Measurements from ENCODE around the gene CHRDL2.
A peak's percentile ranks its signal among the peaks of the same experiment; 100 is the strongest.

The CHRDL2 gene

GRCh38 chr11:74748211-74749126, 17.2 kb upstream of the CHRDL2 start, which contains the start of gene RNF169:
Gene RNF169 (plus strand): TSS chr11:74748849. CDS start chr11:74748881, 32 bp downstream.
- TF ChIP-seq ZNF384 (IDR thresholded peaks at IDR 0.05): no peak
- no peak for TF ChIP-seq TARDBP (IDR thresholded peaks at IDR 0.05)
- no peak for TF ChIP-seq SUZ12 (IDR thresholded peaks at IDR 0.05)
- TF ChIP-seq LEF1 (IDR thresholded peaks at IDR 0.05; ENCODE audit: borderline replicate concordance): no peak
- TF ChIP-seq ELF4 (IDR thresholded peaks at IDR 0.05): no peak
- peak; percentile 97 for DNase-seq (ENCODE audit: extremely low spot score)
- POLR2A ChIA-PET: interaction anchor here (0.9 to 1.5 kb wide), 3 partner anchors 20 to 46 kb away, joined by 3 read pairs; no protein-coding TSS in a partner anchor
- CTCF ChIA-PET: no interaction called here

GRCh38 chr11:74746868-74747267, 15.6 kb upstream of the CHRDL2 start:
- ChIA-PET CTCF (no interaction called here), POLR2A (no interaction called here)
- DNase-seq (ENCODE audit: extremely low spot score): no peak
- no peak for TF ChIP-seq NFRKB (IDR thresholded peaks at IDR 0.05)
- TF ChIP-seq FOXM1 (IDR thresholded peaks at IDR 0.05; ENCODE audit: borderline replicate concordance): no peak

GRCh38 chr11:74744277-74744676, 13.1 kb upstream of the CHRDL2 start:
- DNase-seq (ENCODE audit: extremely low spot score): no peak
- TF ChIP-seq HDGF (IDR thresholded peaks at IDR 0.05; ENCODE audit: borderline replicate concordance): no peak
- no peak for TF ChIP-seq BHLHE40 (IDR thresholded peaks at IDR 0.05; ENCODE audit: borderline replicate concordance)
- ChIA-PET POLR2A (no interaction called here), CTCF (interaction anchor here (0.6 to 0.7 kb wide), 2 partner anchors 34 to 42 kb away, joined by 3 read pairs; no protein-coding TSS in a partner anchor)

DNA sequence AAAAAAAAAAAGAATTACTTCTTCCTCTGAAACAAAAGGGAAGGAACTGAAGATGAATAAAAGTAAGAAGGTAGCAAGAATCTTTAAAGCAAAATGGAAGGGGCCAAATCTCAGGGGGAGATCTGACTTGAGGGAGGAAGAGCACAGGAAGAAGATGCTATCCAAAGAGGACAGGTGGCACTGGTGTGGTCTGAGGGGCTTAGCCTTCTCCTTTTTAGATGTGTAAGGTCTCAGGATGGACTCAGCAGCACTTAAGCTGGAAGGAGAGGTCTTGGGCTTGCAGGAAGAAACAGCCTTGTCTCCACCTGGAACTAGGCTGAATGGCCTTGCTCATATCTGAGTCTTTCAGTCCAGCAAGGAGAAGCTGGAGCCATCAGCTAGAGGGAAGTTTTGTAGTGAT, 12.4 kb upstream of the CHRDL2 start:
- POLR2A ChIA-PET: no interaction called here
- CTCF ChIA-PET: interaction anchor here (0.7 kb wide), 1 partner anchor 41 kb away, joined by 3 read pairs; no protein-coding TSS in a partner anchor
- no peak for DNase-seq (ENCODE audit: extremely low spot score)
- no peak for TF ChIP-seq ZNF384 (IDR thresholded peaks at IDR 0.05)
- no peak for TF ChIP-seq SUZ12 (IDR thresholded peaks at IDR 0.05)
- no peak for TF ChIP-seq FOXM1 (IDR thresholded peaks at IDR 0.05; ENCODE audit: borderline replicate concordance)
- TF ChIP-seq NFRKB (IDR thresholded peaks at IDR 0.05): no peak
- TF ChIP-seq BHLHE40 (IDR thresholded peaks at IDR 0.05; ENCODE audit: borderline replicate concordance): no peak
- no peak for TF ChIP-seq L3MBTL2 (conservative IDR thresholded peaks at IDR 0.05)
- no peak for TF ChIP-seq TARDBP (IDR thresholded peaks at IDR 0.05)
- TF ChIP-seq LEF1 (IDR thresholded peaks at IDR 0.05; ENCODE audit: borderline replicate concordance): no peak
- TF ChIP-seq FOXK2 (IDR thresholded peaks at IDR 0.05): no peak
- no peak for TF ChIP-seq PKNOX1 (IDR thresholded peaks at IDR 0.05)
- no peak for TF ChIP-seq HDGF (IDR thresholded peaks at IDR 0.05; ENCODE audit: borderline replicate concordance)
- TF ChIP-seq SP1 (IDR thresholded peaks at IDR 0.05): no peak
- TF ChIP-seq CTBP1 (IDR thresholded peaks at IDR 0.05; ENCODE audit: borderline replicate concordance): no peak
- no peak for TF ChIP-seq FOXA1 (IDR thresholded peaks at IDR 0.05)
- TF ChIP-seq ARNT (IDR thresholded peaks at IDR 0.05): no peak

GRCh38 chr11:74742070-74742469, 10.8 kb upstream of the CHRDL2 start:
- no peak for DNase-seq (ENCODE audit: extremely low spot score)
- TF ChIP-seq HDGF (IDR thresholded peaks at IDR 0.05; ENCODE audit: borderline replicate concordance) (no peak), FOXA1 (IDR thresholded peaks at IDR 0.05) (no peak), NFRKB (IDR thresholded peaks at IDR 0.05) (no peak), SP1 (IDR thresholded peaks at IDR 0.05) (no peak), PKNOX1 (IDR thresholded peaks at IDR 0.05) (no peak), TARDBP (IDR thresholded peaks at IDR 0.05) (no peak), CTBP1 (IDR thresholded peaks at IDR 0.05; ENCODE audit: borderline replicate concordance) (no peak), FOXK2 (IDR thresholded peaks at IDR 0.05) (no peak), ZNF384 (IDR thresholded peaks at IDR 0.05) (no peak), L3MBTL2 (conservative IDR thresholded peaks at IDR 0.05) (no peak), SUZ12 (IDR thresholded peaks at IDR 0.05) (no peak), BHLHE40 (IDR thresholded peaks at IDR 0.05; ENCODE audit: borderline replicate concordance) (no peak), LEF1 (IDR thresholded peaks at IDR 0.05; ENCODE audit: borderline replicate concordance) (no peak), ELF4 (IDR thresholded peaks at IDR 0.05) (no peak)
- ChIA-PET CTCF (interaction anchor here (0.8 kb wide), 1 partner anchor 122 kb away, joined by 6 read pairs; no protein-coding TSS in a partner anchor), POLR2A (no interaction called here)

DNA sequence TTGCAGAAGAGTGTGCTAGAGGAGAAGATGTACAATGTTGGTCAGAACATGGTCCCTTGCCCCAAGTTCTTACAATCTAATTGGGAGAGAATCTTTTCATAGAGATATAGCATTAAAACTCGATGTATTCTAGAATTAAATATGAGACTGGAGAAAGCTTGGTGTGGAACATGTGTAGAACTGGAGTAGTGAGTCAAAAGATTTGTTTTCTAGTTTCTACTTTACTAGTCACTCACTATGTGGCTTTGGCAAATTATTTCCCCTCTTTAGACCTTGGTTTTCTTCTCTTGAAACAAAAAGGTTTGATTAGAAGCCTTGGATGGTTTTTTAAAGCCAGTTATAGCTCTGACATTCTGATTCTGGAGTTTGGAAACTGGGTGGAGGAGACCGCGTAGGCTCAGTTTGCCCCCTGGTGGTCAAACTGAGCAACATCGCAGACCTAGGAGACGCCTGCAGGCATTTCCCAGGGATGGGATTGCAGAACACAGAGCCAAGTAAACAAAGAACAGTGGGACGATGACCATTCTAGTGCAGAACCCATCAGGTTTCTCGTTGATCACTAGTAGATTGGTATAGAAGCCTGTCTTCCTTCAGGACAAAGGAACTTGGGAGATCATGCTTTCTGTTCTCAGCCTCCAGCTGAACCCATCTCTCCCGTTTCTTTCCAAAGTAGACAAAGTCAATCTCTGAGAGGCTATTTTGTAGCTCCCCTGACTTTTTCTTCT, 8.5 kb upstream of the CHRDL2 start:
- DNase-seq (ENCODE audit: extremely low spot score): peak; percentile 80
- ChIA-PET CTCF (interaction anchor here (0.5 to 2.0 kb wide), 13 partner anchors 10 to 1175 kb away, joined by 3 to 14 read pairs (median 3); no protein-coding TSS in a partner anchor), POLR2A (interaction anchor here (1.0 kb wide), 1 partner anchor 10 kb away, joined by 4 read pairs; no protein-coding TSS in a partner anchor)
- TF ChIP-seq ARNT (IDR thresholded peaks at IDR 0.05) (no peak), FOXK2 (IDR thresholded peaks at IDR 0.05) (no peak), ELF4 (IDR thresholded peaks at IDR 0.05) (no peak), ZNF384 (IDR thresholded peaks at IDR 0.05) (no peak), BHLHE40 (IDR thresholded peaks at IDR 0.05; ENCODE audit: borderline replicate concordance) (no peak), FOXM1 (IDR thresholded peaks at IDR 0.05; ENCODE audit: borderline replicate concordance) (no peak), SP1 (IDR thresholded peaks at IDR 0.05) (no peak), FOXA1 (IDR thresholded peaks at IDR 0.05) (no peak), CTBP1 (IDR thresholded peaks at IDR 0.05; ENCODE audit: borderline replicate concordance) (no peak), NFRKB (IDR thresholded peaks at IDR 0.05) (no peak), HDGF (IDR thresholded peaks at IDR 0.05; ENCODE audit: borderline replicate concordance) (no peak), PKNOX1 (IDR thresholded peaks at IDR 0.05) (no peak), L3MBTL2 (conservative IDR thresholded peaks at IDR 0.05) (no peak)
